Gastroesophageal sphincter (tissue), 3 donors: ENCODE results near the gene CARNS1.

Experiments
- CTCF ChIP-seq, 4 experiments: fragments of 200-600 bp in 2 of 4; fragments of 450-650 bp in 2 of 4; sonication (generic) in 1 of 4; IDR thresholded peaks; one replicate each; pipeline ENCODE4 v1.5.1; 2017 to 2019; ENCODE audit warnings: antibody characterized with exemption in 4 of 4, mild to moderate bottlenecking in 2 of 4, moderate library complexity in 2 of 4
- POLR2AphosphoS5 ChIP-seq: sonication (generic); formaldehyde crosslinking; IDR thresholded peaks from one replicate; pipeline ENCODE4 v1.6.1; 2017; ENCODE audit warnings: antibody characterized with exemption

- TF ChIP-seq CTCF (IDR thresholded peaks at IDR 0.05): no peak
- TF ChIP-seq POLR2AphosphoS5: no peak
Observed at GRCh38 chr11:67432655-67433349, 17.3 kb downstream of the CARNS1 start.
